Keratinocyte (primary cell): ENCODE results near the gene RAPGEFL1. TPM values are rescaled to one million over a fixed set of nuclear protein-coding genes. Genes with fewer than 3 reads are reported as not detected.

Source experiments
- DNase-seq: peaks from one replicate; pipeline ENCODE4 v3.0.0-alpha.2; 2011; ENCODE audit warnings: low read depth, missing footprints, low spot score
- FAIRE-seq: peaks from 2 replicates; lab custom pipeline; 2011; peaks lifted over from hg19 to GRCh38; lab: Jason Lieb, UNC
- H2AFZ ChIP-seq: 2 replicates; pipeline ENCODE4 v1.6.0; 2012; ENCODE audit warnings: low read length, control low read depth, inconsistent platforms; ENCODE audit not compliant: control insufficient read depth
- H3K27ac ChIP-seq: 2 replicates; pipeline ENCODE4 v1.5.1; 2011; ENCODE audit warnings: low read length; ENCODE audit not compliant: control insufficient read depth, insufficient read depth
- H3K27me3 ChIP-seq: 3 replicates; pipeline ENCODE4 v1.6.0; 2011; ENCODE audit warnings: low read length; ENCODE audit not compliant: control insufficient read depth, insufficient read depth; ENCODE audit errors: extremely low read depth
- H3K36me3 ChIP-seq, 2 experiments: 2 replicates in 1 of 2; 3 replicates in 1 of 2; pipeline ENCODE4 v1.5.1; 2011; ENCODE audit warnings: low read length in 2 of 2, mild to moderate bottlenecking in 1 of 2; ENCODE audit not compliant: control insufficient read depth in 2 of 2, insufficient read depth in 2 of 2; ENCODE audit errors: extremely low read depth in 1 of 2
- H3K4me1 ChIP-seq: 3 replicates; pipeline ENCODE4 v1.5.1; 2011; ENCODE audit warnings: low read length; ENCODE audit not compliant: control insufficient read depth, insufficient read depth; ENCODE audit errors: extremely low read depth
- H3K4me2 ChIP-seq: 3 replicates; pipeline ENCODE4 v1.6.0; 2011; ENCODE audit warnings: low read depth, low read length; ENCODE audit not compliant: control insufficient read depth, insufficient read depth; ENCODE audit errors: extremely low read depth
- H3K4me3 ChIP-seq, 3 experiments: fragments of 200-600 bp in 1 of 3; sonication (generic) in 1 of 3; 2 replicates in 2 of 3; 3 replicates in 1 of 3; pipeline ENCODE4 v1.5.1; 2011 to 2016; ENCODE audit warnings: low read length in 3 of 3, mild to moderate bottlenecking in 3 of 3, control low read depth in 2 of 3, inconsistent platforms in 1 of 3, low read depth in 1 of 3, mixed read lengths in 1 of 3, mixed run types in 1 of 3, moderate library complexity in 1 of 3; ENCODE audit not compliant: control insufficient read depth in 2 of 3, insufficient read depth in 2 of 3; ENCODE audit errors: extremely low read depth in 1 of 3
- H3K79me2 ChIP-seq: 2 replicates; pipeline ENCODE4 v1.6.0; 2012; ENCODE audit warnings: low read length; ENCODE audit not compliant: control insufficient read depth, insufficient read depth
- H3K9ac ChIP-seq: 3 replicates; pipeline ENCODE4 v1.6.0; 2011; ENCODE audit warnings: low read length; ENCODE audit not compliant: control insufficient read depth, insufficient read depth; ENCODE audit errors: extremely low read depth
- H3K9me1 ChIP-seq: 3 replicates; pipeline ENCODE4 v1.6.0; 2011; ENCODE audit warnings: low read length; ENCODE audit not compliant: control insufficient read depth, insufficient read depth; ENCODE audit errors: extremely low read depth
- H3K9me3 ChIP-seq: 2 replicates; pipeline ENCODE4 v1.5.1; 2012; ENCODE audit warnings: low read depth, low read length; ENCODE audit not compliant: control insufficient read depth
- H4K20me1 ChIP-seq: 3 replicates; pipeline ENCODE4 v1.6.0; 2011; ENCODE audit warnings: low read length; ENCODE audit not compliant: control insufficient read depth, insufficient read depth; ENCODE audit errors: extremely low read depth
- EZH2 ChIP-seq: IDR thresholded peaks from one replicate; pipeline ENCODE4 v1.6.1; 2012; ENCODE audit warnings: inconsistent platforms, mild to moderate bottlenecking, low read length, moderate library complexity
- dilution Hi-C: fragments of 300-500 bp; cut with MboI; formaldehyde crosslinking; loops from one replicate; pipeline ENCODE4 v1.7.0; 2020; ENCODE audit warnings: low sequenced_read_pairs; ENCODE audit not compliant: extremely low pct_ligation_motif_present
- polyA plus RNA-seq, 5 experiments: library from polyadenylated mRNA; depleted of rRNA in 3 of 5; stranded (reverse) in 3 of 5; stranded (forward) in 1 of 5; unstranded in 1 of 5; fragments of >200 nt; gene quantifications; 1 replicate in 1 of 5; 2 replicates in 3 of 5; 3 replicates in 1 of 5; pipeline versions ENCODE4 v1.2.1 to v1.2.3, GENCODE V29; 2011 to 2012; ENCODE audit warnings: missing spikeins in 2 of 5, low read depth in 1 of 5, low replicate concordance in 1 of 5
- TF ChIP-seq, protein P1 (sequence below), 3 experiments: IDR thresholded peaks in 1 of 3; conservative IDR thresholded peaks in 1 of 3; optimal IDR thresholded peaks in 1 of 3; 2 replicates in 2 of 3; 3 replicates in 1 of 3; pipeline versions ENCODE3 to v1.5.1; 2011; ENCODE audit warnings: low read length in 3 of 3, mild to moderate bottlenecking in 3 of 3, moderate library complexity in 2 of 3, control low read depth in 1 of 3, inconsistent platforms in 1 of 3; ENCODE audit not compliant: insufficient read depth in 2 of 3; ENCODE audit errors: extremely low read depth in 1 of 3

The RAPGEFL1 gene
- polyA plus RNA-seq, 1 donor (not counting 4 experiments of a cell fraction or from before 2014, with no cell fraction given) = 21.8 TPM

GRCh38 chr17:40173091-40173777 is 4.0 kb upstream of the RAPGEFL1 start:
- Histone ChIP-seq H3K36me3 (peaks cover 23 to 28% of the 10 kb centered on the region in 2 experiments), H2AFZ (no peak overlapping the region), H3K4me2 (no peak overlapping the region), H4K20me1 (no peaks in the 10 kb centered on the region), H3K4me1 (peaks cover 14% of the 10 kb centered on the region), H3K27ac (no peak overlapping the region), H3K79me2 (no peaks in the 10 kb centered on the region), H3K4me3 (no peak overlapping the region), H3K9me3 (no peaks in the 10 kb centered on the region), H3K9ac (no peak overlapping the region), H3K27me3 (no peaks in the 10 kb centered on the region), H3K9me1 (no peaks in the 10 kb centered on the region)
- no peak for FAIRE-seq
- dilution Hi-C loops = no loop called here
- no peak for DNase-seq
- TF ChIP-seq, protein P1, sequence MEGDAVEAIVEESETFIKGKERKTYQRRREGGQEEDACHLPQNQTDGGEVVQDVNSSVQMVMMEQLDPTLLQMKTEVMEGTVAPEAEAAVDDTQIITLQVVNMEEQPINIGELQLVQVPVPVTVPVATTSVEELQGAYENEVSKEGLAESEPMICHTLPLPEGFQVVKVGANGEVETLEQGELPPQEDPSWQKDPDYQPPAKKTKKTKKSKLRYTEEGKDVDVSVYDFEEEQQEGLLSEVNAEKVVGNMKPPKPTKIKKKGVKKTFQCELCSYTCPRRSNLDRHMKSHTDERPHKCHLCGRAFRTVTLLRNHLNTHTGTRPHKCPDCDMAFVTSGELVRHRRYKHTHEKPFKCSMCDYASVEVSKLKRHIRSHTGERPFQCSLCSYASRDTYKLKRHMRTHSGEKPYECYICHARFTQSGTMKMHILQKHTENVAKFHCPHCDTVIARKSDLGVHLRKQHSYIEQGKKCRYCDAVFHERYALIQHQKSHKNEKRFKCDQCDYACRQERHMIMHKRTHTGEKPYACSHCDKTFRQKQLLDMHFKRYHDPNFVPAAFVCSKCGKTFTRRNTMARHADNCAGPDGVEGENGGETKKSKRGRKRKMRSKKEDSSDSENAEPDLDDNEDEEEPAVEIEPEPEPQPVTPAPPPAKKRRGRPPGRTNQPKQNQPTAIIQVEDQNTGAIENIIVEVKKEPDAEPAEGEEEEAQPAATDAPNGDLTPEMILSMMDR (optimal IDR thresholded peaks at IDR 0.05 in 1 of 3, IDR thresholded peaks at IDR 0.05 in 1 of 3, conservative IDR thresholded peaks at IDR 0.05 in 1 of 3; ENCODE audit: extremely low read depth in 1 of 3, insufficient read depth in 2 of 3, low read length in 3 of 3) = no peak
- no peak for TF ChIP-seq EZH2

GRCh38 chr17:40173778-40174135 is 3.5 kb upstream of the RAPGEFL1 start:
- Histone ChIP-seq H2AFZ (no peak overlapping the region), H3K36me3 (peaks cover 20 to 25% of the 10 kb centered on the region in 2 experiments), H4K20me1 (no peaks in the 10 kb centered on the region), H3K4me3 (no peak overlapping the region), H3K9me1 (no peaks in the 10 kb centered on the region), H3K79me2 (no peaks in the 10 kb centered on the region), H3K9ac (no peak overlapping the region), H3K27ac (no peak overlapping the region), H3K4me1 (peaks cover 18% of the 10 kb centered on the region), H3K9me3 (no peaks in the 10 kb centered on the region), H3K27me3 (no peaks in the 10 kb centered on the region), H3K4me2 (no peak overlapping the region)
- DNase-seq = no peak
- TF ChIP-seq EZH2 = no peak
- TF ChIP-seq, protein P1 (optimal IDR thresholded peaks at IDR 0.05 in 1 of 3, IDR thresholded peaks at IDR 0.05 in 1 of 3, conservative IDR thresholded peaks at IDR 0.05 in 1 of 3; ENCODE audit: extremely low read depth in 1 of 3, insufficient read depth in 2 of 3, low read length in 3 of 3) = no peak
- FAIRE-seq = no peak
- dilution Hi-C loops = no loop called here
